B cell (primary cell): ENCODE data around the gene PRTG. TPM values are rescaled to one million over a fixed set of nuclear protein-coding genes. Genes with fewer than 3 reads are reported as not detected.
A peak's percentile ranks its signal among the peaks of the same experiment; 100 is the strongest.

ENCODE experiments used
- ATAC-seq: fragments of 200-7000 bp; cut with Tn5 transposase; one replicate; pipeline ENCODE4 v1.10.0; 2021; ENCODE audit warnings: low read depth, mild to moderate bottlenecking, moderate number of reproducible peaks, moderate library complexity
- CTCF ChIA-PET: fragments of 350-600 bp; sonication (Branson Sonifier 250); formaldehyde crosslinking; loops from one replicate; lab custom pipeline; 2021; ENCODE audit warnings: antibody characterized with exemption, inconsistent platforms; lab: Charles Lee
- POLR2A ChIA-PET: fragments of 350-600 bp; sonication (Branson Sonifier 250); formaldehyde crosslinking; loops from one replicate; lab custom pipeline; 2021; ENCODE audit warnings: antibody characterized with exemption; lab: Charles Lee
- DNase-seq: peaks from one replicate; pipeline ENCODE4 v3.0.0; 2013
- H2AFZ ChIP-seq: 2 replicates; pipeline ENCODE4 v1.6.1; 2012; ENCODE audit warnings: mild to moderate bottlenecking, low read depth, low read length; ENCODE audit not compliant: insufficient read depth, poor library complexity, severe bottlenecking
- H3K27ac ChIP-seq, 2 donors: 1 replicate in 1 of 2; 2 replicates in 1 of 2; pipeline ENCODE4 v1.5.1; 2012 to 2013; ENCODE audit warnings: low read length in 2 of 2, mild to moderate bottlenecking in 2 of 2, moderate library complexity in 1 of 2
- H3K27me3 ChIP-seq, 4 experiments: fragments of 200-600 bp in 1 of 4; sonication (generic) in 1 of 4; replicated peaks in 1 of 4; 1 replicate in 2 of 4; 2 replicates in 2 of 4; pipeline versions ENCODE4 v1.6.1 to v1.7.0; 2013 to 2016; ENCODE audit warnings: low read length in 3 of 4, mild to moderate bottlenecking in 2 of 4, mixed read lengths in 1 of 4, moderate library complexity in 1 of 4; ENCODE audit not compliant: insufficient read depth in 4 of 4, control insufficient read depth in 3 of 4; ENCODE audit errors: control extremely low read depth in 1 of 4
- H3K36me3 ChIP-seq, 2 experiments: replicated peaks in 1 of 2; 1 replicate in 1 of 2; 2 replicates in 1 of 2; pipeline versions ENCODE4 v1.6.1 to v1.7.1; 2013; ENCODE audit warnings: low read length in 1 of 2; ENCODE audit not compliant: insufficient read depth in 2 of 2, control insufficient read depth in 1 of 2; ENCODE audit errors: control extremely low read depth in 1 of 2, extremely low read depth in 1 of 2
- H3K4me1 ChIP-seq, 2 donors: fragments of 200-600 bp in 1 of 2; sonication (generic) in 1 of 2; 1 replicate in 1 of 2; 2 replicates in 1 of 2; pipeline versions ENCODE4 v1.5.1 to v1.6.1; 2013 to 2017; ENCODE audit warnings: low read length in 2 of 2; ENCODE audit not compliant: control insufficient read depth in 2 of 2, insufficient read depth in 2 of 2
- H3K4me2 ChIP-seq: replicated peaks from 2 replicates; pipeline ENCODE3; 2012; ENCODE audit warnings: mild to moderate bottlenecking, low read depth, low read length; ENCODE audit not compliant: poor library complexity, severe bottlenecking
- H3K4me3 ChIP-seq, 5 experiments: fragments of 200-600 bp in 1 of 5; sonication (generic) in 1 of 5; 1 replicate in 3 of 5; 2 replicates in 2 of 5; pipeline versions ENCODE4 v1.5.1 to v1.7.0; 2011 to 2016; ENCODE audit warnings: low read length in 4 of 5, mild to moderate bottlenecking in 4 of 5, low read depth in 2 of 5, control low read depth in 1 of 5, moderate library complexity in 1 of 5; ENCODE audit not compliant: insufficient read depth in 1 of 5; ENCODE audit errors: control extremely low read depth in 1 of 5, extremely low read depth in 1 of 5
- H3K79me2 ChIP-seq: fragments of 200-600 bp; sonication (generic); one replicate; pipeline ENCODE4 v1.6.0; 2016; ENCODE audit warnings: low read length; ENCODE audit not compliant: control insufficient read depth, insufficient read depth
- H3K9ac ChIP-seq: fragments of 200-600 bp; sonication (generic); 2 replicates; pipeline ENCODE4 v1.6.1; 2017; ENCODE audit warnings: mild to moderate bottlenecking, low read length, moderate library complexity
- H3K9me3 ChIP-seq, 3 donors: one replicate each; pipeline versions ENCODE4 v1.6.1 to v1.7.1; 2013; ENCODE audit warnings: low read length in 2 of 3; ENCODE audit not compliant: control insufficient read depth in 2 of 3, insufficient read depth in 1 of 3; ENCODE audit errors: control extremely low read depth in 1 of 3
- H4K20me1 ChIP-seq: 2 replicates; pipeline ENCODE4 v1.6.0; 2012; ENCODE audit warnings: mild to moderate bottlenecking, low read length; ENCODE audit not compliant: insufficient read depth, control insufficient read depth, poor library complexity, severe bottlenecking
- H3K27ac Mint-ChIP-seq: one replicate; pipeline ENCODE4 v1.8.0; 2021; ENCODE audit warnings: mixed read lengths
- H3K27me3 Mint-ChIP-seq: one replicate; pipeline ENCODE4 v1.8.0; 2021; ENCODE audit warnings: mixed read lengths
- H3K4me1 Mint-ChIP-seq: one replicate; pipeline ENCODE4 v1.8.0; 2021; ENCODE audit warnings: mixed read lengths
- H3K4me3 Mint-ChIP-seq: one replicate; pipeline ENCODE4 v1.8.0; 2021; ENCODE audit warnings: mixed read lengths
- H3K9me3 Mint-ChIP-seq: one replicate; pipeline ENCODE4 v1.8.0; 2022; ENCODE audit warnings: mixed read lengths; ENCODE audit not compliant: insufficient read depth
- EZH2 ChIP-seq: IDR thresholded peaks from 2 replicates; pipeline ENCODE4 v1.6.1; 2012; ENCODE audit warnings: borderline replicate concordance, low read depth, mild to moderate bottlenecking, moderate library complexity, low read length; ENCODE audit not compliant: insufficient read depth, poor library complexity, severe bottlenecking
- whole genome bisulfite sequencing: methylation state at CpG from one replicate; pipeline ENCODE4 v1.1.5; 2013; ENCODE audit warnings: missing lambda C conversion rate; ENCODE audit not compliant: insufficient coverage; 5-methylcytosine and 5-hydroxymethylcytosine counted together
- intact Hi-C: fragments of 100-400 bp; cut with micrococcal nuclease; formaldehyde crosslinking; loops from one replicate; pipeline ENCODE4 v1.10.0; 2022
- polyA plus RNA-seq: library from polyadenylated mRNA; depleted of rRNA; stranded (reverse); fragments of >200 nt; gene quantifications from 2 replicates; pipeline ENCODE4 v1.2.3, GENCODE V29; 2012
- total RNA-seq, 2 donors: library from RNA; stranded (reverse); fragments of 120-200 nt in 1 of 2; gene quantifications; 1 replicate in 1 of 2; 2 replicates in 1 of 2; pipeline versions ENCODE4 v1.2.3 to v1.2.4, GENCODE V29; 2013 to 2022
- TF ChIP-seq, protein P1 (sequence below): fragments of 200-600 bp; IDR thresholded peaks from one replicate; pipeline ENCODE4 v1.8.0; 2022; ENCODE audit warnings: antibody characterized with exemption, mild to moderate bottlenecking

The PRTG gene
- total and polyA plus RNA-seq, 2 donors (not counting 1 experiment from before 2014, with no cell fraction given): not detected

DNA sequence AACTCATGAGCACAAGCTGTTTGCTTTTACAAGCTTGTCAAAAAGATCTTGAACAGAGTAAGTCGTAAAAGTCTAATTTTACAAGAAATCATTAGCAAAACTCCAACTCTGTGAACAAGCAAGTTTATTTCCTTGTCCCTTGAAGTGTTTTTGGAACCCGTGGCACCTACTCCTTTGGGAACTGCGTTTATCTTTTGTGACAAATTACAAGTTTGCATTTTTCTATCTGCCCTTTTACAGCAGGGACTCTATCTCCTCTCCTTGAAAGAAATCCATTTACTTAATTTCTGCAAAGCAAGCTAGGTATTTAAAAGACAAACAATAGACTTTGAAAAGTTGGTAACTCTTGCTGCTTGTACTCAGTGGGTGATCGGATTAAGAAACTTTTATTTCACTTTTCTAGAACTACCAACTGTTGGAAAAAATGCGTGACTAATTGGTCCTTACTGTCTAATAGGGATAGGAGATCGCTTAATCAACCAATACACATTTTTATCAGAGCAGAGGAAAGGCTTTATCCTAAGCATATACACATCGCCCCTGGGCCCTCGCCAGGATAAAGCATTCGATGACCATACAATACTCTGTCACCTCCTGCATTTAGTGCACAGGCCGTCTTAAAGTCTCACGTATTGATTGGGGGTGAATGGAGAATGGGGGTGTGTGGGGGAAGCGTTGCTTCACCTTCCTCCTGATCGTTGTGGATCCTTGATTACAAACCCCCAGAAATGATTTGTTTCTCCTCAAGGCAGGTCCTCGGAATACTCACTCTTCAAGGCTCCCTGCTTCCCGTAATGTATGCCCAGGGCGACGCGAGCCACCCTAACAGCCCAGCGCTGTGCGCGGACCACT is 1.7 kb downstream of the PRTG start:
- Histone ChIP-seq H3K79me2 (no peaks in the 10 kb centered on the region), H3K27me3 (peaks cover 0 to 43% (median 30%) of the 10 kb centered on the region in 4 experiments), H3K36me3 (no peaks in the 10 kb centered on the region), H3K9ac (no peak overlapping the region), H3K4me1 (peaks cover 14 to 17% of the 10 kb centered on the region in 2 donors), H3K4me3 (no peak overlapping the region), H3K9me3 (peaks cover 0 to 4% (median 0%) of the 10 kb centered on the region in 3 donors), H4K20me1 (no peaks in the 10 kb centered on the region), H2AFZ (peak overlapping the region; percentile 58), H3K27ac (no peak overlapping the region), H3K4me2 (peak overlapping the region; percentile 81)
- Mint-ChIP-seq H3K9me3 (no peaks in the 10 kb centered on the region), H3K27me3 (peaks cover 37% of the 10 kb centered on the region), H3K4me1 (peaks cover 6% of the 10 kb centered on the region), H3K27ac (no peak overlapping the region), H3K4me3 (no peak overlapping the region)
- intact Hi-C loops: no loop called here
- 30% methylated on average over 13 of the region's 21 CpGs for WGBS
- TF ChIP-seq, protein P1, sequence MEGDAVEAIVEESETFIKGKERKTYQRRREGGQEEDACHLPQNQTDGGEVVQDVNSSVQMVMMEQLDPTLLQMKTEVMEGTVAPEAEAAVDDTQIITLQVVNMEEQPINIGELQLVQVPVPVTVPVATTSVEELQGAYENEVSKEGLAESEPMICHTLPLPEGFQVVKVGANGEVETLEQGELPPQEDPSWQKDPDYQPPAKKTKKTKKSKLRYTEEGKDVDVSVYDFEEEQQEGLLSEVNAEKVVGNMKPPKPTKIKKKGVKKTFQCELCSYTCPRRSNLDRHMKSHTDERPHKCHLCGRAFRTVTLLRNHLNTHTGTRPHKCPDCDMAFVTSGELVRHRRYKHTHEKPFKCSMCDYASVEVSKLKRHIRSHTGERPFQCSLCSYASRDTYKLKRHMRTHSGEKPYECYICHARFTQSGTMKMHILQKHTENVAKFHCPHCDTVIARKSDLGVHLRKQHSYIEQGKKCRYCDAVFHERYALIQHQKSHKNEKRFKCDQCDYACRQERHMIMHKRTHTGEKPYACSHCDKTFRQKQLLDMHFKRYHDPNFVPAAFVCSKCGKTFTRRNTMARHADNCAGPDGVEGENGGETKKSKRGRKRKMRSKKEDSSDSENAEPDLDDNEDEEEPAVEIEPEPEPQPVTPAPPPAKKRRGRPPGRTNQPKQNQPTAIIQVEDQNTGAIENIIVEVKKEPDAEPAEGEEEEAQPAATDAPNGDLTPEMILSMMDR: no peak
- TF ChIP-seq EZH2: no peak
- no peak for ATAC-seq
- DNase-seq: no peak
- CTCF ChIA-PET: no interaction called here
- POLR2A ChIA-PET: no interaction called here

- H2AFZ ChIP-seq: no peak overlapping the region
- Mint-ChIP-seq H3K27me3 (peaks cover 37% of the 10 kb centered on the region), H3K27ac (no peak overlapping the region), H3K4me3 (no peak overlapping the region), H3K4me1 (peaks cover 6% of the 10 kb centered on the region), H3K9me3 (no peaks in the 10 kb centered on the region)
- ChIA-PET POLR2A (no interaction called here), CTCF (no interaction called here)
- 16% methylated on average over 7 of the region's 11 CpGs for WGBS
- no peaks in the 10 kb centered on the region for H4K20me1 ChIP-seq
- intact Hi-C loops: no loop called here
- no peaks in the 10 kb centered on the region for H3K36me3 ChIP-seq
- H3K4me2 ChIP-seq: no peak overlapping the region
- no peak overlapping the region for H3K27ac ChIP-seq
- H3K27me3 ChIP-seq: peaks cover 0 to 38% (median 30%) of the 10 kb centered on the region in 4 experiments
- TF ChIP-seq, protein P1: no peak
- TF ChIP-seq EZH2: no peak
- peaks cover 14 to 17% of the 10 kb centered on the region in 2 donors for H3K4me1 ChIP-seq
- H3K9me3 ChIP-seq: peaks cover 0 to 4% (median 0%) of the 10 kb centered on the region in 3 donors
- no peak overlapping the region for H3K9ac ChIP-seq
- ATAC-seq: no peak
- DNase-seq: no peak
- H3K79me2 ChIP-seq: no peaks in the 10 kb centered on the region
- no peak overlapping the region for H3K4me3 ChIP-seq
These were observed 2.5 kb downstream of the PRTG start for GRCh38 chr15:55740359-55740878.
